SU-DHL-6 (cell line): ENCODE data around the gene SCAPER.
"Not testable (repeated sequence)": the region's sequence is repeated elsewhere in the genome, so short reads cannot be mapped to it uniquely, and the experiment has no call there.

Source experiments
- H2AFZ ChIP-seq: fragments of 200-600 bp; sonication (generic); 2 replicates; pipeline ENCODE4 v1.6.1; 2014; ENCODE audit warnings: low read depth, mild to moderate bottlenecking, moderate library complexity, mixed read lengths, antibody characterized with exemption, low read length; ENCODE audit not compliant: severe bottlenecking
- H3F3A ChIP-seq: fragments of 200-600 bp; shearing (Covaris generic); 2 replicates; pipeline ENCODE4 v1.6.0; 2016; ENCODE audit warnings: antibody characterized with exemption, mild to moderate bottlenecking; ENCODE audit not compliant: insufficient read depth
- H3K27ac ChIP-seq: fragments of 200-600 bp; sonication (generic); 2 replicates; pipeline ENCODE4 v1.5.1; 2016; ENCODE audit warnings: low read depth, mild to moderate bottlenecking, low read length, moderate library complexity, mixed read lengths
- H3K27me3 ChIP-seq: fragments of 200-600 bp; sonication (generic), shearing (Covaris generic); 2 replicates; pipeline ENCODE4 v1.6.0; 2014; ENCODE audit warnings: mild to moderate bottlenecking, low read length
- H3K36me3 ChIP-seq: fragments of 200-600 bp; sonication (generic); 2 replicates; pipeline ENCODE4 v1.6.1; 2014; ENCODE audit warnings: mild to moderate bottlenecking, low read length, mixed read lengths
- H3K4me2 ChIP-seq: fragments of 300-600, 200-600 bp; shearing (Covaris generic), sonication (generic); 2 replicates; pipeline ENCODE4 v1.6.0; 2014; ENCODE audit warnings: low read length, low read depth, mild to moderate bottlenecking; ENCODE audit not compliant: poor library complexity, severe bottlenecking
- H3K4me3 ChIP-seq: fragments of 200-600 bp; sonication (generic); 2 replicates; pipeline ENCODE4 v1.5.1; 2014; ENCODE audit warnings: antibody characterized with exemption, low read length, mild to moderate bottlenecking, mixed read lengths; ENCODE audit not compliant: insufficient read depth, poor library complexity, severe bottlenecking
- H3K79me2 ChIP-seq: fragments of 200-600 bp; sonication (generic); 2 replicates; pipeline ENCODE4 v1.6.1; 2014; ENCODE audit warnings: mild to moderate bottlenecking, low read length, moderate library complexity; ENCODE audit not compliant: insufficient read depth
- H3K9ac ChIP-seq: fragments of 200-600 bp; sonication (generic); 2 replicates; pipeline ENCODE4 v1.7.0; 2014; ENCODE audit warnings: mild to moderate bottlenecking, low read length
- H3K9me2 ChIP-seq: fragments of 200-600 bp; sonication (generic); replicated peaks from 2 replicates; pipeline ENCODE4 v1.6.1; 2014; ENCODE audit warnings: low read length; ENCODE audit not compliant: insufficient read depth
- H3K9me3 ChIP-seq: fragments of 200-600 bp; sonication (generic); 2 replicates; pipeline ENCODE4 v1.6.1; 2014; ENCODE audit warnings: low read length, mixed read lengths; ENCODE audit not compliant: insufficient read depth
- H4K20me1 ChIP-seq: fragments of 200-600 bp; sonication (generic); 2 replicates; pipeline ENCODE4 v1.6.1; 2014; ENCODE audit warnings: low read depth, mild to moderate bottlenecking, antibody characterized with exemption, low read length, moderate library complexity, mixed read lengths
- EZH2phosphoT487 ChIP-seq: fragments of 200-600 bp; sonication (generic), shearing (Covaris generic); conservative IDR thresholded peaks from 2 replicates; pipeline ENCODE4 v1.6.1; 2018; ENCODE audit warnings: mild to moderate bottlenecking, antibody characterized with exemption, low read length, moderate library complexity, mixed read lengths
- TF ChIP-seq, protein P1 (sequence below): fragments of 200-600 bp; sonication (generic); IDR thresholded peaks from one replicate; pipeline ENCODE4 v1.5.1; 2017; ENCODE audit warnings: antibody characterized with exemption, mild to moderate bottlenecking, low read length, moderate library complexity; ENCODE audit not compliant: insufficient read depth, poor library complexity, severe bottlenecking

SCAPER gene

GRCh38 chr15:76303909-76304308 lies 601.2 kb downstream of the SCAPER start:
- Histone ChIP-seq H3K9me2 (no peaks in the 10 kb centered on the region), H3K36me3 (no peaks in the 10 kb centered on the region), H3F3A (no peaks in the 10 kb centered on the region), H3K27me3 (no peaks in the 10 kb centered on the region), H3K79me2 (peaks cover 100% of the 10 kb centered on the region), H2AFZ (no peak overlapping the region), H3K4me2 (no peak overlapping the region), H3K9ac (no peak overlapping the region), H3K27ac (no peak overlapping the region), H3K4me3 (no peak overlapping the region), H3K9me3 (no peaks in the 10 kb centered on the region), H4K20me1 (peaks cover 24% of the 10 kb centered on the region; the same call in 1 of the 2 replicates)
- TF ChIP-seq, protein P1, sequence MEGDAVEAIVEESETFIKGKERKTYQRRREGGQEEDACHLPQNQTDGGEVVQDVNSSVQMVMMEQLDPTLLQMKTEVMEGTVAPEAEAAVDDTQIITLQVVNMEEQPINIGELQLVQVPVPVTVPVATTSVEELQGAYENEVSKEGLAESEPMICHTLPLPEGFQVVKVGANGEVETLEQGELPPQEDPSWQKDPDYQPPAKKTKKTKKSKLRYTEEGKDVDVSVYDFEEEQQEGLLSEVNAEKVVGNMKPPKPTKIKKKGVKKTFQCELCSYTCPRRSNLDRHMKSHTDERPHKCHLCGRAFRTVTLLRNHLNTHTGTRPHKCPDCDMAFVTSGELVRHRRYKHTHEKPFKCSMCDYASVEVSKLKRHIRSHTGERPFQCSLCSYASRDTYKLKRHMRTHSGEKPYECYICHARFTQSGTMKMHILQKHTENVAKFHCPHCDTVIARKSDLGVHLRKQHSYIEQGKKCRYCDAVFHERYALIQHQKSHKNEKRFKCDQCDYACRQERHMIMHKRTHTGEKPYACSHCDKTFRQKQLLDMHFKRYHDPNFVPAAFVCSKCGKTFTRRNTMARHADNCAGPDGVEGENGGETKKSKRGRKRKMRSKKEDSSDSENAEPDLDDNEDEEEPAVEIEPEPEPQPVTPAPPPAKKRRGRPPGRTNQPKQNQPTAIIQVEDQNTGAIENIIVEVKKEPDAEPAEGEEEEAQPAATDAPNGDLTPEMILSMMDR = no peak
- no peak for TF ChIP-seq EZH2phosphoT487

GRCh38 chr15:76299786-76300185 lies 605.4 kb downstream of the SCAPER start:
- Histone ChIP-seq H3K9me3 (no peaks in the 10 kb centered on the region), H3K9me2 (no peaks in the 10 kb centered on the region), H3K79me2 (peaks cover 95% of the 10 kb centered on the region), H3K4me3 (no peak overlapping the region), H3K9ac (no peak overlapping the region), H3K36me3 (no peaks in the 10 kb centered on the region), H3K27me3 (no peaks in the 10 kb centered on the region), H3K27ac (no peak overlapping the region), H3K4me2 (no peak overlapping the region), H4K20me1 (peaks cover 33% of the 10 kb centered on the region; the same call in 1 of the 2 replicates), H3F3A (0 out of 2 replicates have a peak, but pooled peaks cover 6% of the 10 kb centered on the region), H2AFZ (no peak overlapping the region)
- no peak for TF ChIP-seq EZH2phosphoT487
- TF ChIP-seq, protein P1 = no peak

DNA sequence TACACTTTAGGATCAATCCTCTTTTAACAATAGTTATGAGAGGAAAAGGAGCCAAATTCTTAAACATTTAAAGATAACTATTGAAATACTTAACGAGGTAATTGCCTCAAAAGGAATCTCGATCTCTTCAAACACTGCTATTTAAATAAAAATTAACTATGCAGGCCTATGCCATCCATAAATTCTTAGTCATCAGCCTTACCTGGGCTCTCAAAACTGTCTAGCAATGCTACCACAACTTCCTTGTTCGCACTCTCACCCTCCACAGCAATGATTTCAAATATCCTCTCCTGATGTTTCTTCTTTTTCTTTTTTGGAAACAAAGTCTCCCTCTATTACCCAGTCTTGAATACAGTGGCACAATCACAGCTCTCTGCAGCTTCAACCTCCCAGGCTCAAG lies 606.2 kb downstream of the SCAPER start:
- no peaks in the 10 kb centered on the region for H3K9me2 ChIP-seq
- TF ChIP-seq, protein P1 = no peak
- no peak for TF ChIP-seq EZH2phosphoT487
- no peak overlapping the region for H3K9ac ChIP-seq
- no peaks in the 10 kb centered on the region for H3K27me3 ChIP-seq
- 0 out of 2 replicates have a peak, but pooled peaks cover 6% of the 10 kb centered on the region for H3F3A ChIP-seq
- peaks cover 30% of the 10 kb centered on the region; the same call in 1 of the 2 replicates for H4K20me1 ChIP-seq
- peaks cover 95% of the 10 kb centered on the region for H3K79me2 ChIP-seq
- H3K9me3 ChIP-seq = no peaks in the 10 kb centered on the region
- no peaks in the 10 kb centered on the region for H3K36me3 ChIP-seq
- no peak overlapping the region for H3K4me3 ChIP-seq
- H3K27ac ChIP-seq = no peak overlapping the region
- H3K4me2 ChIP-seq = no peak overlapping the region
- H2AFZ ChIP-seq = no peak overlapping the region

DNA sequence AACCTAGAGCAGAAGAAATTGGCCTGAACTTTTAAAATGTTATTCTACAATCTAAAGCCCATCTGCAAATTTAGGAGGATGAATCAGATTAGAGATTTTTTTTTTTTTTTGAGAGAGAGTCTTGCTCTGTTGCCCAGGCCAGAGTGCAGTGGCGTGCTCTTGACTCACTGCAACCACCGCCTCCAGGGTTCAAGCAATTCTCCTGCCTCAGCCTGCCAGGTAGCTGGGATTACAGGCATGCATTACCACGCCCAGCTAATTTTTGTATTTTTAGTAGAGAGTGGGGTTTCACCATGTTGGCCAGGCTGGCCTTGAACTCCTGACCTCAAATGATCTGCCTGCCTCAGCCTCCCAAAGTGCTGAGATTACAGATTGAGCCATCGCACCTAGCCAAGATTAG lies 607.2 kb downstream of the SCAPER start:
- not testable (repeated sequence) for H2AFZ ChIP-seq, H3K4me2 ChIP-seq, H3K9me3 ChIP-seq, H3K9me2 ChIP-seq, H3F3A ChIP-seq, H3K27me3 ChIP-seq, H3K36me3 ChIP-seq, H3K9ac ChIP-seq, H3K27ac ChIP-seq, H3K4me3 ChIP-seq
- H4K20me1 ChIP-seq = peaks cover 30% of the 10 kb centered on the region; the same call in 1 of the 2 replicates
- peaks cover 95% of the 10 kb centered on the region for H3K79me2 ChIP-seq
